Measurements from ENCODE around the gene NFATC1.

DNA sequence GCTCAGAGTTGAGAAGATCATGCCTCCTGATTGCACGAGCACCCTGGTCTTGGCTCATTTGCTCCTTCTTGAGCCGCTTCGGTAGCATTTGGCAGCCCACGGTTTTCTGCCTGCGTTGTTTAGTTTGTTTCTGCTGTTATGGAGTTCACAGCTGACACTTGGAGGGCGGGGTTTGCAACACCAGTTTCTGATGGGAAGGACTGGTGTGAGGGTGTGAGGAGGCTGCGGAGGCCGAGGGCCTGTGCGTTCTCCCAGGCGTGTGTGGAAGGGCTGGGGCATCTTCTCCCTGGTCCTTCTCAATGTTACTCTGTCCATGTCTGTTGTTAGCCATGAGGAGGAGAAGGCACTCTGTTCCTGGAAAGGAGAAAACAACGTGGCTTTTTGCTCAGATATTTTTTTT, 22.9 kb downstream of the NFATC1 start:
- TF ChIP-seq CTCF (IDR thresholded peaks at IDR 0.05), result no peak
- TF ChIP-seq POLR2A (IDR thresholded peaks at IDR 0.05), result no peak

Data from esophagus squamous epithelium (tissue), 4 donors.